GM19395 (cell line): ENCODE measurements around the gene POU6F2.
"Not testable (repeated sequence)": the region's sequence is repeated elsewhere in the genome, so short reads cannot be mapped to it uniquely, and the experiment has no call there.

ENCODE experiments used
- ATAC-seq: cut with Tn5 transposase; IDR thresholded peaks from one replicate; pipeline ENCODE4 v1.9.1; 2021; ENCODE audit warnings: mild to moderate bottlenecking, moderate library complexity; ENCODE audit not compliant: unreplicated experiment

POU6F2 gene

GRCh38 chr7:38992203-38992602, 14.5 kb downstream of the POU6F2 start:
- ATAC-seq, result no peak

GRCh38 chr7:39001595-39001994, 23.9 kb downstream of the POU6F2 start:
- no peak for ATAC-seq

GRCh38 chr7:39002755-39003154, 25.0 kb downstream of the POU6F2 start:
- ATAC-seq, result no peak

GRCh38 chr7:39005036-39005435, 27.3 kb downstream of the POU6F2 start:
- ATAC-seq, result no peak

- ATAC-seq, result no peak
Measured at GRCh38 chr7:39005461-39005860, 27.8 kb downstream of the POU6F2 start.

GRCh38 chr7:39013049-39013939, 35.6 kb downstream of the POU6F2 start:
- ATAC-seq, result not testable (repeated sequence)

GRCh38 chr7:39016609-39017008, 38.9 kb downstream of the POU6F2 start:
- ATAC-seq, result no peak

GRCh38 chr7:39017369-39017915, 39.7 kb downstream of the POU6F2 start:
- no peak for ATAC-seq

- ATAC-seq, result no peak
Measured at GRCh38 chr7:39022796-39023195, 45.1 kb downstream of the POU6F2 start.

- no peak for ATAC-seq
Measured at GRCh38 chr7:39027491-39027890, 49.8 kb downstream of the POU6F2 start.

GRCh38 chr7:39033885-39034624, 56.3 kb downstream of the POU6F2 start:
- ATAC-seq, result no peak

GRCh38 chr7:39035156-39035555, 57.4 kb downstream of the POU6F2 start:
- ATAC-seq, result no peak

GRCh38 chr7:39035903-39036302, 58.2 kb downstream of the POU6F2 start:
- ATAC-seq, result no peak

GRCh38 chr7:39042670-39043069, 65.0 kb downstream of the POU6F2 start:
- no peak for ATAC-seq

GRCh38 chr7:39043531-39043930, 65.8 kb downstream of the POU6F2 start:
- ATAC-seq, result no peak

- no peak for ATAC-seq
Measured at GRCh38 chr7:39044489-39044888, 66.8 kb downstream of the POU6F2 start.

GRCh38 chr7:39045231-39045630, 67.5 kb downstream of the POU6F2 start:
- ATAC-seq, result no peak

GRCh38 chr7:39051279-39051678, 73.6 kb downstream of the POU6F2 start:
- no peak for ATAC-seq

GRCh38 chr7:39051707-39052106, 74.0 kb downstream of the POU6F2 start:
- no peak for ATAC-seq

- no peak for ATAC-seq
Measured at GRCh38 chr7:39054731-39055130, 77.0 kb downstream of the POU6F2 start.

GRCh38 chr7:39056153-39056552, 78.4 kb downstream of the POU6F2 start:
- no peak for ATAC-seq

- ATAC-seq, result no peak
Measured at GRCh38 chr7:39062811-39063210, 85.1 kb downstream of the POU6F2 start.
